ENCODE data around the gene MAPRE2. TPM values are rescaled to one million over a fixed set of nuclear protein-coding genes. Genes with fewer than 3 reads are reported as not detected.

MAPRE2 gene
- total RNA-seq, 1 experiment from 2014 or later = 29.4 TPM

DNA sequence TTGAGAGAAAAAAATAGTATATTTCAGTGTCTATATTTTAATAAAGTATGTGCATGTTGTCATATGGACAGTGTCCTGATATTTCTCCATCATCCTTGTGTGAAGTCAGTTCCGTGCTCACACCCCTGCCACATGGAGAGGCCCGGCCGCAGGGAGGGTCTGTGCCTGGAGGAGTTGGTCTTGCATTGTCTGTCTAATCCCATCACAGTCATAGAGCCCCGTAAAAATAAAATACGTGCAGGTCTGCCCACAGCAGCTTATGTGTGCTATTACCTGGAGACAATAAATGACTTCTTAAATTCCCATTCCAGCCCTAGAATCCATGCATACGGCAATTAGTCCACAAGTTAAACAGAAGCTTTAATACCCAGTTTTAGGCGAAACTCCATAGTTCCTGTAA lies 20.1 kb downstream of the MAPRE2 start:
- Histone ChIP-seq H2BK15ac (ENCODE audit: low read depth, low read length) (no peak overlapping the region), H3K79me1 (ENCODE audit: insufficient read depth, low read depth, low read length, poor library complexity, severe bottlenecking) (no peaks in the 10 kb centered on the region), H3K4ac (ENCODE audit: low read depth, low read length) (no peak overlapping the region), H3T11ph (ENCODE audit: low read length) (no peak overlapping the region), H3K9ac (ENCODE audit: extremely low read depth, insufficient read length, low read length) (no peak overlapping the region), H3K79me2 (ENCODE audit: insufficient read depth, low read length) (no peaks in the 10 kb centered on the region; the same call in 1 of the 2 replicates), H2AFZ (ENCODE audit: low read length) (no peak overlapping the region), H4K91ac (ENCODE audit: insufficient read length, low read depth, low read length) (no peak overlapping the region), H2BK120ac (ENCODE audit: low read depth, low read length, poor library complexity, severe bottlenecking) (no peak overlapping the region), H2BK5ac (ENCODE audit: insufficient read length, low read length) (no peak overlapping the region), H2BK20ac (ENCODE audit: low read depth, low read length, poor library complexity, severe bottlenecking) (no peak overlapping the region), H2AK5ac (ENCODE audit: insufficient read length, low read length) (no peak overlapping the region), H4K8ac (replicated peaks; ENCODE audit: insufficient read length, low read depth, low read length) (no peak overlapping the region), H3K4me1 (ENCODE audit: insufficient read depth, low read length) (peaks cover 6% of the 10 kb centered on the region; the same call in 1 of the 2 replicates), H2BK12ac (ENCODE audit: insufficient read length, low read depth, low read length) (no peak overlapping the region), H3K14ac (ENCODE audit: insufficient read depth, low read length) (no peak overlapping the region), H4K5ac (ENCODE audit: insufficient read length, low read depth, low read length) (no peak overlapping the region), H3K23ac (ENCODE audit: insufficient read length, low read depth, low read length) (no peak overlapping the region), H4K20me1 (ENCODE audit: control insufficient read depth, insufficient read depth, insufficient read length) (no peaks in the 10 kb centered on the region), H3K27ac (ENCODE audit: insufficient read length, low read depth, low read length) (no peak overlapping the region), H3K23me2 (ENCODE audit: insufficient read length, low read depth, low read length, poor library complexity, severe bottlenecking) (no peaks in the 10 kb centered on the region), H3K18ac (ENCODE audit: insufficient read length, low read depth, low read length) (no peak overlapping the region), H3K4me2 (ENCODE audit: insufficient read depth, insufficient read length, low read length) (no peak overlapping the region), H3K27me3 (ENCODE audit: insufficient read depth, low read length) (no peaks in the 10 kb centered on the region), H3K9me3 (ENCODE audit: control insufficient read depth, low read depth, low read length) (no peaks in the 10 kb centered on the region), H3K56ac (ENCODE audit: insufficient read length, low read depth, low read length) (no peak overlapping the region)
- no CpG with 5 or more reads among the region's 7 CpGs for WGBS (ENCODE audit: extremely low coverage, insufficient read length, low lambda C conversion rate)
- no peaks in the 10 kb centered on the region for H3K36me3 Mint-ChIP-seq (ENCODE audit: insufficient read depth in 1 of 3, low read depth in 3 of 3)
- no peaks in the 10 kb centered on the region for H3K27me3 Mint-ChIP-seq (ENCODE audit: low read depth)
- no peak overlapping the region for H3K4me3 Mint-ChIP-seq
- TF ChIP-seq, protein P1, sequence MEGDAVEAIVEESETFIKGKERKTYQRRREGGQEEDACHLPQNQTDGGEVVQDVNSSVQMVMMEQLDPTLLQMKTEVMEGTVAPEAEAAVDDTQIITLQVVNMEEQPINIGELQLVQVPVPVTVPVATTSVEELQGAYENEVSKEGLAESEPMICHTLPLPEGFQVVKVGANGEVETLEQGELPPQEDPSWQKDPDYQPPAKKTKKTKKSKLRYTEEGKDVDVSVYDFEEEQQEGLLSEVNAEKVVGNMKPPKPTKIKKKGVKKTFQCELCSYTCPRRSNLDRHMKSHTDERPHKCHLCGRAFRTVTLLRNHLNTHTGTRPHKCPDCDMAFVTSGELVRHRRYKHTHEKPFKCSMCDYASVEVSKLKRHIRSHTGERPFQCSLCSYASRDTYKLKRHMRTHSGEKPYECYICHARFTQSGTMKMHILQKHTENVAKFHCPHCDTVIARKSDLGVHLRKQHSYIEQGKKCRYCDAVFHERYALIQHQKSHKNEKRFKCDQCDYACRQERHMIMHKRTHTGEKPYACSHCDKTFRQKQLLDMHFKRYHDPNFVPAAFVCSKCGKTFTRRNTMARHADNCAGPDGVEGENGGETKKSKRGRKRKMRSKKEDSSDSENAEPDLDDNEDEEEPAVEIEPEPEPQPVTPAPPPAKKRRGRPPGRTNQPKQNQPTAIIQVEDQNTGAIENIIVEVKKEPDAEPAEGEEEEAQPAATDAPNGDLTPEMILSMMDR (conservative IDR thresholded peaks at IDR 0.05) = no peak
- peaks cover 28 to 29% of the 10 kb centered on the region in 2 experiments for H3K4me1 Mint-ChIP-seq
- H3K9me3 Mint-ChIP-seq = no peaks in the 10 kb centered on the region
- peak overlapping the region in 2 of 3 experiments; percentile 23 to 54; a peak in 4 of 7 replicates for H3K27ac Mint-ChIP-seq
- no peak for DNase-seq

All from H9 (cell line).